IMR-90 (cell line): ENCODE results near the gene NPAS3. TPM values are rescaled to one million over a fixed set of nuclear protein-coding genes. Genes with fewer than 3 reads are reported as not detected.

Experiments
- ATAC-seq: fragments of 200-7000 bp; cut with Tn5 transposase; 2 replicates; pipeline ENCODE4 v1.9.1; 2020; ENCODE audit warnings: low read depth, mild to moderate bottlenecking, moderate library complexity
- BruUV-seq: library from RNA; stranded (reverse); fragments of 400-500 nt; replicated peaks from 2 replicates; lab custom pipeline; 2021; lab: Mats Ljungman, UMichigan
- CTCF ChIA-PET: fragments of 300-600 bp; formaldehyde crosslinking; extraction: SDS; loops from one replicate; lab custom pipeline; 2021; ENCODE audit warnings: antibody characterized with exemption; lab: Yijun Ruan, JAX
- POLR2A ChIA-PET: fragments of 300-600 bp; sonication (Branson Sonifier 250); formaldehyde crosslinking; loops from one replicate; lab custom pipeline; 2022; ENCODE audit warnings: antibody characterized with exemption; ENCODE audit not compliant: unreplicated experiment; lab: Charles Lee
- DNase-seq: peaks from one replicate; pipeline ENCODE4 v3.0.0; 2013
- H2AFZ ChIP-seq: replicated peaks from 2 replicates; pipeline ENCODE3; 2013; ENCODE audit warnings: low read length, mild to moderate bottlenecking; ENCODE audit not compliant: poor library complexity
- H2AK5ac ChIP-seq: 2 replicates; pipeline ENCODE4 v1.6.1; 2013; ENCODE audit warnings: low read depth, low read length, inconsistent platforms
- H2AK9ac ChIP-seq: replicated peaks from 2 replicates; pipeline ENCODE3; 2013; ENCODE audit warnings: mild to moderate bottlenecking, low read depth, low read length, moderate library complexity; ENCODE audit not compliant: poor library complexity
- H2BK120ac ChIP-seq: 2 replicates; pipeline ENCODE4 v1.6.1; 2013; ENCODE audit warnings: low read depth, low read length, inconsistent platforms
- H2BK15ac ChIP-seq: 3 replicates; pipeline ENCODE4 v1.6.1; 2013; ENCODE audit warnings: low read depth, low read length, inconsistent platforms
- H2BK20ac ChIP-seq: 2 replicates; pipeline ENCODE4 v1.6.1; 2013; ENCODE audit warnings: low read depth, mild to moderate bottlenecking, inconsistent platforms, low read length, moderate library complexity
- H2BK5ac ChIP-seq: 2 replicates; pipeline ENCODE4 v1.6.1; 2013; ENCODE audit warnings: mild to moderate bottlenecking, low read depth, low read length, inconsistent platforms; ENCODE audit not compliant: poor library complexity, severe bottlenecking
- H3K14ac ChIP-seq: replicated peaks from 2 replicates; pipeline ENCODE4 v1.6.1; 2013; ENCODE audit warnings: low read depth, low read length, inconsistent platforms
- H3K18ac ChIP-seq: 2 replicates; pipeline ENCODE4 v1.6.1; 2013; ENCODE audit warnings: low read depth, low read length, control low read depth
- H3K23ac ChIP-seq: 2 replicates; pipeline ENCODE4 v1.6.1; 2013; ENCODE audit warnings: low read depth, low read length, inconsistent platforms
- H3K27ac ChIP-seq: 2 replicates; pipeline ENCODE4 v1.5.1; 2013; ENCODE audit warnings: mild to moderate bottlenecking, control low read depth, low read length; ENCODE audit not compliant: insufficient read depth
- H3K27me3 ChIP-seq: 2 replicates; pipeline ENCODE4 v1.6.1; 2013; ENCODE audit warnings: low read length; ENCODE audit not compliant: control insufficient read depth, insufficient read depth
- H3K36me3 ChIP-seq: 2 replicates; pipeline ENCODE4 v1.6.1; 2013; ENCODE audit warnings: low read length, mixed read lengths; ENCODE audit not compliant: control insufficient read depth, insufficient read depth
- H3K4ac ChIP-seq: 2 replicates; pipeline ENCODE4 v1.6.1; 2013; ENCODE audit warnings: low read depth, low read length, inconsistent platforms
- H3K4me1 ChIP-seq: 2 replicates; pipeline ENCODE4 v1.6.1; 2013; ENCODE audit warnings: low read length, mixed read lengths; ENCODE audit not compliant: control insufficient read depth, insufficient read depth
- H3K4me2 ChIP-seq: 2 replicates; pipeline ENCODE4 v1.6.1; 2013; ENCODE audit warnings: low read depth, mild to moderate bottlenecking, control low read depth, low read length, moderate library complexity
- H3K4me3 ChIP-seq: 2 replicates; pipeline ENCODE4 v1.5.1; 2013; ENCODE audit warnings: low read depth, mild to moderate bottlenecking, control low read depth, low read length, moderate library complexity; ENCODE audit not compliant: insufficient read depth
- H3K56ac ChIP-seq: 2 replicates; pipeline ENCODE4 v1.6.1; 2013; ENCODE audit warnings: low read length, inconsistent platforms; ENCODE audit not compliant: insufficient read depth; ENCODE audit errors: extremely low read depth
- H3K79me1 ChIP-seq, 2 experiments: 2 replicates each; pipeline ENCODE4 v1.6.1; 2013; ENCODE audit warnings: low read length in 2 of 2, inconsistent platforms in 1 of 2, low read depth in 1 of 2
- H3K9ac ChIP-seq: 2 replicates; pipeline ENCODE4 v1.6.1; 2013; ENCODE audit warnings: low read depth, low read length, control low read depth
- H3K9me1 ChIP-seq: 2 replicates; pipeline ENCODE4 v1.6.1; 2013; ENCODE audit warnings: low read length, inconsistent platforms; ENCODE audit not compliant: insufficient read depth
- H3K9me3 ChIP-seq: 2 replicates; pipeline ENCODE4 v1.6.1; 2013; ENCODE audit warnings: low read length; ENCODE audit not compliant: control insufficient read depth, insufficient read depth
- H4K20me1 ChIP-seq: 2 replicates; pipeline ENCODE4 v1.6.1; 2013; ENCODE audit warnings: low read length, inconsistent platforms; ENCODE audit not compliant: insufficient read depth
- H4K5ac ChIP-seq: 2 replicates; pipeline ENCODE4 v1.6.1; 2013; ENCODE audit warnings: mild to moderate bottlenecking, low read depth, low read length, control low read depth
- H4K8ac ChIP-seq, 2 experiments: 2 replicates each; pipeline ENCODE4 v1.6.1; 2013; ENCODE audit warnings: low read depth in 2 of 2, low read length in 2 of 2, control low read depth in 1 of 2, inconsistent platforms in 1 of 2
- H4K91ac ChIP-seq: 2 replicates; pipeline ENCODE4 v1.6.1; 2013; ENCODE audit warnings: low read depth, low read length, inconsistent platforms; ENCODE audit not compliant: insufficient read depth
- CEBPB ChIP-seq: IDR thresholded peaks from 2 replicates; pipeline ENCODE4 v1.6.1; 2012; ENCODE audit warnings: low read depth, low read length, improper control_type of control experiment
- CHD1 ChIP-seq: IDR thresholded peaks from 2 replicates; pipeline ENCODE4 v1.6.1; 2012; ENCODE audit warnings: low read depth, low read length, improper control_type of control experiment
- FOS ChIP-seq: fragments of 150-350 bp; IDR thresholded peaks from 2 replicates; pipeline ENCODE4 v1.6.1; 2016; ENCODE audit warnings: low read depth, low read length
- MAFK ChIP-seq: IDR thresholded peaks from 2 replicates; pipeline ENCODE4 v1.6.1; 2012; ENCODE audit warnings: low read depth, low read length, improper control_type of control experiment
- MAZ ChIP-seq: IDR thresholded peaks from 2 replicates; pipeline ENCODE4 v1.6.1; 2012; ENCODE audit warnings: low read depth, mild to moderate bottlenecking, low read length, improper control_type of control experiment, moderate library complexity, borderline replicate concordance
- MXI1 ChIP-seq: IDR thresholded peaks from 2 replicates; pipeline ENCODE4 v1.6.1; 2012; ENCODE audit warnings: low read depth, mild to moderate bottlenecking, low read length, moderate library complexity, borderline replicate concordance
- NFE2L2 ChIP-seq: fragments of 150-350 bp; IDR thresholded peaks from 2 replicates; pipeline ENCODE4 v1.6.1; 2016; ENCODE audit warnings: low read depth, mild to moderate bottlenecking, low read length
- POLR2A ChIP-seq: IDR thresholded peaks from 2 replicates; pipeline ENCODE4 v1.6.1; 2012; ENCODE audit warnings: mild to moderate bottlenecking, low read depth, low read length
- RAD21 ChIP-seq: IDR thresholded peaks from 2 replicates; pipeline ENCODE4 v1.6.1; 2012; ENCODE audit warnings: low read length, improper control_type of control experiment
- RFX5 ChIP-seq: IDR thresholded peaks from 2 replicates; pipeline ENCODE4 v1.8.0; 2012; ENCODE audit warnings: low read depth, mild to moderate bottlenecking, low read length, moderate library complexity
- SMC3 ChIP-seq: fragments of 150-350 bp; IDR thresholded peaks from 2 replicates; pipeline ENCODE4 v1.6.1; 2016; ENCODE audit warnings: low read depth, mild to moderate bottlenecking, antibody characterized with exemption, low read length, moderate library complexity
- WGBS, 2 experiments: methylation state at CpG; one replicate each; pipeline versions ENCODE4 v1.1.5 to v1.1.7; 2013; ENCODE audit warnings: missing lambda C conversion rate in 2 of 2; ENCODE audit not compliant: insufficient read length in 1 of 2; ENCODE audit errors: extremely low coverage in 2 of 2; 5-methylcytosine and 5-hydroxymethylcytosine counted together
- dilution Hi-C: fragments of 300-500 bp; cut with HindIII; formaldehyde crosslinking; loops from one replicate; pipeline ENCODE4 v1.14.3; 2018; ENCODE audit warnings: low sequenced_read_pairs; ENCODE audit not compliant: unreplicated experiment
- in situ Hi-C: fragments of 300-500 bp; cut with MboI; formaldehyde crosslinking; loops from 3 replicates; pipeline ENCODE4 v1.14.3; 2019; ENCODE audit warnings: low sequenced_read_pairs, inconsistent platforms, mixed read lengths
- intact Hi-C: fragments of 100-400 bp; cut with micrococcal nuclease; formaldehyde crosslinking; loops from 2 replicates; pipeline ENCODE4 v1.10.0; 2022
- polyA plus RNA-seq, 3 experiments: library from polyadenylated mRNA; depleted of rRNA; stranded (reverse); fragments of >200 nt; gene quantifications; 2 replicates each; pipeline ENCODE4 v1.2.3, GENCODE V29; 2012; ENCODE audit warnings: low replicate concordance in 1 of 3
- total RNA-seq: library from RNA; depleted of rRNA; stranded (reverse); fragments of >200 nt; gene quantifications from 2 replicates; pipeline ENCODE4 v1.2.3, GENCODE V29; 2012
- TF ChIP-seq, protein P1 (sequence below): fragments of 150-350 bp; IDR thresholded peaks from 2 replicates; pipeline ENCODE4 v1.6.1; 2017; ENCODE audit warnings: mild to moderate bottlenecking, antibody characterized with exemption, low read length, low read depth
- TF ChIP-seq, protein P2 (sequence below): conservative IDR thresholded peaks from 2 replicates; pipeline ENCODE4 v1.5.1; 2012; ENCODE audit warnings: mild to moderate bottlenecking, low read depth, low read length, improper control_type of control experiment

The NPAS3 gene
- total and polyA plus RNA-seq, 2 of the 4 experiments (the other 2 are of a cell fraction) = not detected

DNA sequence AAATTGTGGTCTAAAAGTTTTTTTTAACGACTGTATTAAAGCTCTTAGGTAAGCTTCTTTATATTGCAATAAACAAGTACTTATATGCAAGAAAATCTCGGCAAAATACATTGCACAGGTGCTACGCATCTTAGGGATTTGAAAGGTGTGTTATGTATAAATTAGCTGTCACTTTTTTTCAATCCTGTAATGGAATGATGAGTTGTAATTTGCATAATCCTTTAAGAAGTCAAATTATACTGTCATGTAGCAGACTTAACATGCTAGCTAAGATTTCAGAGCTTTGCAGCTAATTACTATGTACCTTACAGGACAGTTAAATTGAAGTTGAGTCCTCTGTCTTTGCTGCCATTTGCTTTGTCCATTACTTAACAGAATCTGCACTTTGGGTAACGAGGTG is 117.5 kb downstream of the NPAS3 start:
- H4K5ac ChIP-seq = no peak overlapping the region

More for the DNA sequence above, 117.5 kb downstream of the NPAS3 start:
- H2BK120ac ChIP-seq = no peak overlapping the region
- no peak overlapping the region for H4K8ac ChIP-seq
- ATAC-seq (no peak), DNase-seq (no peak)
- CTCF ChIA-PET = no interaction called here
- H3K4me2 ChIP-seq = no peak overlapping the region
- no peak overlapping the region for H3K9ac ChIP-seq
- BruUV-seq = no TSS peak
- no peak overlapping the region for H2AK9ac ChIP-seq
- no peaks in the 10 kb centered on the region for H4K20me1 ChIP-seq
- H2BK20ac ChIP-seq = no peak overlapping the region
- H3K14ac ChIP-seq = no peak overlapping the region
- POLR2A ChIA-PET = no interaction called here
- H2AK5ac ChIP-seq = no peak overlapping the region
- H3K27ac ChIP-seq = no peak overlapping the region
- no peak overlapping the region for H2BK5ac ChIP-seq
- WGBS, 2 experiments = no CpG with 5 or more reads among the region's 4 CpGs
- no peak overlapping the region for H2BK15ac ChIP-seq
- TF ChIP-seq, protein P1, sequence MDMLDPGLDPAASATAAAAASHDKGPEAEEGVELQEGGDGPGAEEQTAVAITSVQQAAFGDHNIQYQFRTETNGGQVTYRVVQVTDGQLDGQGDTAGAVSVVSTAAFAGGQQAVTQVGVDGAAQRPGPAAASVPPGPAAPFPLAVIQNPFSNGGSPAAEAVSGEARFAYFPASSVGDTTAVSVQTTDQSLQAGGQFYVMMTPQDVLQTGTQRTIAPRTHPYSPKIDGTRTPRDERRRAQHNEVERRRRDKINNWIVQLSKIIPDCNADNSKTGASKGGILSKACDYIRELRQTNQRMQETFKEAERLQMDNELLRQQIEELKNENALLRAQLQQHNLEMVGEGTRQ = no peak
- TF ChIP-seq NFE2L2 (no peak), CEBPB (no peak), RFX5 (no peak), MAFK (no peak), SMC3 (no peak), POLR2A (no peak), MXI1 (no peak), MAZ (no peak), CHD1 (no peak), RAD21 (no peak), FOS (no peak)
- TF ChIP-seq, protein P2, sequence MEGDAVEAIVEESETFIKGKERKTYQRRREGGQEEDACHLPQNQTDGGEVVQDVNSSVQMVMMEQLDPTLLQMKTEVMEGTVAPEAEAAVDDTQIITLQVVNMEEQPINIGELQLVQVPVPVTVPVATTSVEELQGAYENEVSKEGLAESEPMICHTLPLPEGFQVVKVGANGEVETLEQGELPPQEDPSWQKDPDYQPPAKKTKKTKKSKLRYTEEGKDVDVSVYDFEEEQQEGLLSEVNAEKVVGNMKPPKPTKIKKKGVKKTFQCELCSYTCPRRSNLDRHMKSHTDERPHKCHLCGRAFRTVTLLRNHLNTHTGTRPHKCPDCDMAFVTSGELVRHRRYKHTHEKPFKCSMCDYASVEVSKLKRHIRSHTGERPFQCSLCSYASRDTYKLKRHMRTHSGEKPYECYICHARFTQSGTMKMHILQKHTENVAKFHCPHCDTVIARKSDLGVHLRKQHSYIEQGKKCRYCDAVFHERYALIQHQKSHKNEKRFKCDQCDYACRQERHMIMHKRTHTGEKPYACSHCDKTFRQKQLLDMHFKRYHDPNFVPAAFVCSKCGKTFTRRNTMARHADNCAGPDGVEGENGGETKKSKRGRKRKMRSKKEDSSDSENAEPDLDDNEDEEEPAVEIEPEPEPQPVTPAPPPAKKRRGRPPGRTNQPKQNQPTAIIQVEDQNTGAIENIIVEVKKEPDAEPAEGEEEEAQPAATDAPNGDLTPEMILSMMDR = no peak
- H3K9me3 ChIP-seq = no peaks in the 10 kb centered on the region
- H3K27me3 ChIP-seq = no peaks in the 10 kb centered on the region
- dilution Hi-C loops = no loop called here
- in situ Hi-C loops = no loop called here
- no peak overlapping the region for H2AFZ ChIP-seq
- H3K4me3 ChIP-seq = no peak overlapping the region
- no peak overlapping the region for H3K56ac ChIP-seq
- no peak overlapping the region for H3K18ac ChIP-seq
- H3K36me3 ChIP-seq = no peaks in the 10 kb centered on the region
- intact Hi-C loops = no loop called here
- H3K4ac ChIP-seq = no peak overlapping the region
- no peaks in the 10 kb centered on the region for H3K79me1 ChIP-seq
- H3K23ac ChIP-seq = no peak overlapping the region
- no peaks in the 10 kb centered on the region for H3K4me1 ChIP-seq
- H4K91ac ChIP-seq = no peak overlapping the region
- H3K9me1 ChIP-seq = no peaks in the 10 kb centered on the region
